ENCODE measurements around the gene IL20RA. TPM values are rescaled to one million over a fixed set of nuclear protein-coding genes. Genes with fewer than 3 reads are reported as not detected.

The IL20RA gene
- total RNA-seq, 1 experiment from 2014 or later: 0.14 TPM

GRCh38 chr6:137046871-137047412 lies 2.2 kb upstream of the IL20RA start:
- DNase-seq (ENCODE audit: low spot score): no peak

GRCh38 chr6:137045222-137045789 lies 541 bp upstream of the IL20RA start:
- no peak for DNase-seq (ENCODE audit: low spot score)

GRCh38 chr6:137043710-137044365 lies 927 bp downstream of the IL20RA start:
- DNase-seq (ENCODE audit: low spot score): no peak

DNA sequence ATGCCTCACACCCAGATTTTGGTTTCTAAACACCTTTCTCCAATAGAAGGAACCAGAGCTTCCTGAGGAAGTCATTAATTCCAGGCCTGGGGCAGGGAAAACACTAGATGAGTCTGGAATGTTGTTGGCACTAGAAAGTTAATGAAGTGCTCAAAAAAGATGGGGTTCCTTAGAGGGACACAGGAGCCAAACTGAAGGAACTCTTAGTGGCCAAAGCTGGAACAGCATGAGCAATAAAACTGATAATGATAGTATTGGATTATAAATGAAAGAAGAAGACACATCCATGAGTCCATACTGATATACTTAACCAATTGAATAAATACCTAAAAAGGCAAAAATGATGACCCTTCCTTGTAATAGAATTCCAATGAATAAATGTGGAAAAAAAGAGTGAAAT lies 4.4 kb downstream of the IL20RA start:
- DNase-seq (ENCODE audit: low spot score): no peak

DNA sequence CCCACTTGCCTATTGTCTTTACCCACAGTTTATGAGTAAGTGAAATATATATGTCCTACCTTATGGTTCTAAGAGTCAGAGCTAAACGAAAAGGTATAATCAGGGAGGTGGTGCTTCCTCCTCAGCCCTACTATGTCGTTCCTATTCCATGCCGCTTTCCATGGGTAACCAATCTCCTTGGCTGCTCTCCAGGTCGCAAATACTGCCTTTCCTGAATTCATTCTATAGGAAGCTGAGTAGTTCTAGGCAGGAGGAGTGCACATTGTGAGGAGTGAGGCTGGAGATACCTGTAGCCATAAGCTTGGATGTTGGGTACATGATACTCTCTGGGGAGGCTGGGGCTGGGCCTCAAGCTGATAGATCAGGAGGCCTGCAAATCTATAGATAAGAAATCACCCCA lies 5.8 kb downstream of the IL20RA start:
- no peak for DNase-seq (ENCODE audit: low spot score)

GRCh38 chr6:137036566-137037300 lies 8.0 kb downstream of the IL20RA start:
- DNase-seq (ENCODE audit: low spot score): peak; percentile 14

DNA sequence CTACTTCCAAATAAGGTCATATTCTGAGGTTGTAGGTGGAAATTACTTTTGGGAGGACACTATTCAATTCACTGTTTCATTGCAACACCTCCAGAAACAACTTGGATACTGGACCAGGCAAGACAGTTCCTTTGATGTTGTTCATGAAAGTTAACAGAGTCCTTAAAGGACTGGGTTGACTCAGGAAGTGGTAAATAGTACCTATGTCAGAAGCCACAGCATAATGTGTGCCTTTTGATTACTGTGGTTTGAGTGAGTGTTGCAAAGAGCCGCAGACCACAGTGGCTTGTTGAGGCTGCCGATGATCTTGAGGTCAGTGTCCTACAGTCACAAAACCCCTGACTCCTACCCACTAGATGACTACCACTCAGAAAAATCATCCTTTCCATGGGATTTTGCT lies 10.9 kb downstream of the IL20RA start:
- DNase-seq (ENCODE audit: low spot score): peak; percentile 84

DNA sequence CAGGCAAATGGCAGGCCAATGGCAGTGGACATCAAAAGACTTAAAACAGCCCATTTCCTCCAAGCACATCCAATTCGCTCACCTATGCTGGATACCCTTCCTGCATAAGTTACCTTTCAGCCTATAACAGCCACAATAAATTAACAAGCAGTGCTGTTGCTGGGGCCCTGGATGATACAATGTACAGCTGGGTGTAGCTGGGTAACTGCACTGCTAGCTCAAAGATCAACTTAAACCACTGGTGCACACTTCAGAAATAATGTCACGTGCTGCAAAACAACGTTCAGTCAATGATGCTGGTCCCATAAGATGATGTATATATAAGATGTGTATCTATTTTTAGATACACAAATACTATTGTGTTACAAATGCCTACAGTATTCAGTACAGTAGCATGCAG lies 13.6 kb downstream of the IL20RA start:
- no peak for DNase-seq (ENCODE audit: low spot score)

DNA sequence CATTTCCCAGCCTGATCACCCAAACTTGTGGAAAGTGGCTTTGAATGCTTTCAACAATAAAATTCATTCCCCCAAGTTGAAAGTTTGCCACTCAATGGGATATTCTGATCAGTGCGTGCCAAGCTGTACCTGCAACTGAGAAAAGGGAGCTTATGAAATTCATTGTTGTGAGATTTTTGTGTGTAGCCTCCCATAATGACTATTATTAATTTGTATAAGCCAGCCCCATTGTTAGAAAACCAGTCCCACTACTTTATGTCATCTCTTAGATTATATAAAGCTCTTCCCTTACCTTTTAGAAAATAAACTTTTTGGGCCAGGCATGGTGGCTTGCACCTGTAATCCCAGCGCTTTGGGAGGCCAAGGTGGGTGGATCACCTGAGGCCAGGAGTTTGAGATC lies 15.9 kb downstream of the IL20RA start:
- no peak for DNase-seq (ENCODE audit: low spot score)

- peak; percentile 73 for DNase-seq (ENCODE audit: low spot score)
Measured at GRCh38 chr6:137025786-137026730, 18.7 kb downstream of the IL20RA start.

DNA sequence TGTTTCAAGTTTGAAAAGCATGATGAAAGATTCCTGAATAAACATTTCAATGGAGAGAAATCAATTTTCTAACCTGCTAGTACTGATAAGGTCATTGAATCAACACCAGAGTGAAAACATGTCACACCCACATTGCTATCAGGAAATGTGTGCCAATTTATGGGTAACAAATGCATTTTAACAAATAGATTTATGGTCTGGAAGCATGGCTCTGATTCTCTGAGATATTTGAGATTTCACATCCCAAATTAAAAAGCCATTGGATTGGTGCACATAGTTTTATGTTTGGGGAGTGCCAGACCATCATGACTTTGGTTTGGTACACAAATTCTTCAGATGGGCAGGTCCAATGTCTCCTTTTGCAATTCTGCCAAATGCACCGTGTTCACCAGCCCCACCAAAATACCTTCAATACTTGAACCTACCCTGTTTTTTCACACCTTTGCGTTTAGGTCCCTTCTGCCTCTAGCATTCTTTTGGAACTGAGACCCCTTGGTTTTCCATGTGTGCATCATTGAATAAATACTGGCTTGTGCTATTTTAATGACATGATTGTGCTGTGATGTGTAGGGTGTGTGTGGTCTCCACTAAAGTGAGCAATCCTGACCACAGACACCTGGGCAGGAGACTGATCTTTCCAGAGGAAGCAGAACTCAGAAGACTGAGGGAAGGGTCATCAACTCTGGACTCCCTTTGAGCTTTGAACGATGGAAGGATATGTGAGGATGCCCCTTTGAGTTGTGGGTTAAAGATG lies 20.4 kb downstream of the IL20RA start:
- no peak for DNase-seq (ENCODE audit: low spot score)

GRCh38 chr6:137020776-137021175 lies 24.0 kb downstream of the IL20RA start:
- no peak for DNase-seq (ENCODE audit: low spot score)

DNA sequence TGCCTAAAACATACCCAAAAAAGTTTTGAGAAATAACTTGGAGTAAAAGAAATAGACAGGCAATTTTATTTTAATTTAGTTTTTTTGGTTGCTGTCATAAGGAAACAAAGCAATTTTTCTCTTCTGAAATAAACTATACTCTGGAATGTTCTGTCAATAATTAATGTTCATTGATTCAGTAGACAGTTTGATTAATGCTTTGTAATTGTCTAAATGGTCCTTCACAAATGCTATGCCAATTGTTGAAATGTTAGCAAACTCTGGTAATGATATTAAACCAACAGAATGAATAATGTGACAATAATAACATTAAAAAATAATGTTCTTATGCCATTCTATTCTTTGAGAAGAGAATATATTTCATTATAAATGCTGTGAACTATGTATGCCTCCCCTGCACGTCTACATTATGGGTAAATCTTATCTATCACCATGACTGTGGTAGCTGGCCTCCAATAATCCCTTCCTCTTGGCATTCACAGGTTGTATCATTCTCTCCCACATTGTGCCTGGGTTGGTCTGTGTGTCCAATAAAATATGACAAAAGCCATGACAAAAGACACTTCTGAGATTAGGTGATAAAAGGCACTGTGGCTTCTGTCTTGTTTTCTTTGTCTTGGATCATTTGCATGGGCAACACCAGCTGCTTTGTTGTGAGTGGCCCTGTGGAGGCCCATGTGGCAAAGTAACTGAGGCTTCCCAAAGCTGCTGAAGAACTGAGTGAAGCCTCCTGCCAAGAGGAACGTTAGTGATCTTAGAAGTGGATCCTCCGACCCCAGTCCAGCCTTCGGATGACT lies 25.1 kb downstream of the IL20RA start:
- no peak for DNase-seq (ENCODE audit: low spot score)

- no peak for DNase-seq (ENCODE audit: low spot score)
Measured at GRCh38 chr6:137017081-137017480, 27.7 kb downstream of the IL20RA start.

DNA sequence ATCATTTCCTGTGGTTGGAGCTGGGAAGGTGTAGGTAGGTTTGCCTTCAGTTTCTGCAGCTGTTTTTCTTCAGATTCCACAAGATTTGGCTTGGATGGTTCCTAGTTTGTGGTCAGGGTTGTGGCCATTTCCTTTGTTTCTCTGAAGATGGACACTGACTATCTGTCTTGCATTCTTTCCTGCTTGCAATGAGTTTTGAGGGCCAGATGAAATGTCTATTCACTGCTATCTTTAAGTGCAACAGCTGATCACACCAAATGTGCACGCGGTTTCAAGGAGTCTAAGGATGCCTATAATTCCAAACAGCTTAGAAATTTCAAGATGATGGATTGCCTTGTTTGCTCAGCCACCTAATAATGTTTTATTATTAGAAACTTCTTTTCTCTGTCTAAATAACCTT lies 28.4 kb downstream of the IL20RA start:
- no peak for DNase-seq (ENCODE audit: low spot score)

GRCh38 chr6:137015943-137016342 lies 28.8 kb downstream of the IL20RA start:
- DNase-seq (ENCODE audit: low spot score): no peak

GRCh38 chr6:137013738-137014602 lies 30.8 kb downstream of the IL20RA start:
- DNase-seq (ENCODE audit: low spot score): peak; percentile 17

GRCh38 chr6:137013031-137013430 lies 31.7 kb downstream of the IL20RA start:
- DNase-seq (ENCODE audit: low spot score): peak; percentile 32

DNA sequence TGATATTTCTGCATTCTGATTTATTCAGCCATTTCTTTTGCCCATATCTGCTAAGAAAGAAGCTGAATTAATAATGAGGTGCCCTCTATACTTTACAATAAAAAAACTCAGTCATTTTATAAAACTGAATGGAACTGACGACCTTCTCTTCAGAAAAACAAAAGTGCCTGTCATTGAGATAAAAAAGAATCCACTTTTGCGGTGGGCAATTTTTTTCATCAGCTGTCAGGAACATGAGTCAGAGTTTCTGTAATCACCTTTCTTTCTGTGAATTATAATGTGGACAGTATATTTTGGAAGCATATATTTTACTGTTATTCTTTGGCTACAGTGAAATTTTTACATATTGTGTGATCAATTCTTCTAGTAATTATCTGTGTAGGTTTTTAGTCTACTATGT lies 33.4 kb downstream of the IL20RA start:
- no peak for DNase-seq (ENCODE audit: low spot score)

Data from H4 (cell line).